HG03103 (cell line): ENCODE results near the gene HTATIP2.
"Not testable (repeated sequence)": the region's sequence is repeated elsewhere in the genome, so short reads cannot be mapped to it uniquely, and the experiment has no call there.

Experiments
- ATAC-seq: cut with Tn5 transposase; IDR thresholded peaks from one replicate; pipeline ENCODE4 v1.9.1; 2021; ENCODE audit warnings: low read depth; ENCODE audit not compliant: unreplicated experiment

HTATIP2 gene

DNA sequence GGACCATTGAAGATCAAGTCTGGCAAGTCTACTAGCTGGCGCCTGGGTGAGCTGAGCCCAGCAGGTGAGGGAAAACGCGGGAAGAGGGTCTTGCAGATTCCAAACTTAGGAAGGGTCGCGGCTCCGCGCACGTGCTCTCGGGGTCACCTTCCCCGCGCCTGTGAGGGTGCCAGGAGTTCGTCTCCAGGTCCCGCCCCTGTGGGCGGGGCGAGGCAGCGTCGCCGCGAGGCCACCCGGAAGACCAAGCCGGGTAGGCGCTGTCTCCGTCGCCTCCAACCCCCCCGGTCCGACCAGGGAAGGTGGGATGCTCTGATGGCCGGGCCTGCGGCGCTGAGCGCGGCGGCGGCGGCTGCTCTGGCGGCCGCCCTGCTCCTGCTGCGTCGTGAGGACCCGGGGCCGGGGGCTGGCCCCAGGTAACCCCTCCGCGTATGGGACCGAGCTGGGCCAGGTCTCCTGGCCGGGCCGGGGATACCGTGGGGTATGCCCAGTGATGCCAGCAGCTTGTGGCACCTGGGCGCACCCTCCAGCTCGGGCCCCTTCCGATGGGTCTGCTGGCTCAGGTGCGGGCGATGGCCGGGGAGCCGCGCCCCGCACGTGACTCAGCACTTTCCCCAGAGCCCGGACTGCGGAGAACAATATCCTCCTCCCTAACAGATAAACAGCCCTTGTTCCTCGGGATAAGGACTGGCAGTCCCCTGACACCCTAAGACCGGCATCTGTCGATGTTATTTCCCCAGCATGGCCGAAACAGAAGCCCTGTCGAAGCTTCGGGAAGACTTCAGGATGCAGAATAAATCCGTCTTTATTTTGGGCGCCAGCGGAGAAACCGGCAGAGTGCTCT is at the start of gene HTATIP2:
Gene HTATIP2 (plus strand): TSS at position 215 of the 841 bp plus-strand sequence. CDS start 524 bp downstream, at position 739.
- ATAC-seq, result peak; percentile 88

DNA sequence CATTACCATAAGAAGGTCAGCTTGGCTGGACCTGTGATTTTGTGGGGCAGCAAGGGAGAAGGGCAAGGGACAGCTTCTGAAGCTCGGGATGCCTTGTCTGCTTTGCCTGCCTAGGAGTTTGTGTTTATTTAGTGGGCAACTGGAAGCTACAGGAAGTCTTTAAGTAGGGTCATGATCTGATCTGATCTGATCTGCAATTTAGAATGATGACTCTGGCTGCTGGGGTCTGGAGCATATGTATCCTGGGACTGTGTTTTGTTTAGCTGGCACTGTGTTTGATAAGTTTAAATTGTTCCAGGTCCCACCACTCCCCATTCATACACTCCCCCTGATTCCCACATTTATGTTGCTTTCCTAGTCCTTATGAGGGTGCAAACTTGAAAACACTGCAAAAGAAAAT is 47.7 kb upstream of the HTATIP2 start:
- ATAC-seq, result no peak

DNA sequence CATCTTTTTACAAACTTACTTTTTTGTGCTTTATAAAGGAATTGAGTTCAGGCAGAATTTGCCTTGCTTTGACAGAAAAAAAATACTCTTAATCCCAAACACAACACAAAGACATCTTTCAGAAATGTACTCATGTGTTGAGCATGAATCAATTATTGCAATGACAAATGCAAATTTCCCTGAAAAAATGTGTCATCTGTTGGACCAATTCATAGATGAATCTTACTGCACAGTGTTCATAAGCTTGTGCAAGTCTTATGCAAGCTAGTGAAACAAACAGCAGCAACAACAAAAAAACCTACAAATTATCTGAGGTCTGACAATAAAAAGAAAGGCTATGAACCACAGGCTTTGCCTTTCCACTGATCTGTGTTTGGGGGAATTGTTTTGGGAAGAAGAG is 42.3 kb upstream of the HTATIP2 start:
- ATAC-seq, result no peak

DNA sequence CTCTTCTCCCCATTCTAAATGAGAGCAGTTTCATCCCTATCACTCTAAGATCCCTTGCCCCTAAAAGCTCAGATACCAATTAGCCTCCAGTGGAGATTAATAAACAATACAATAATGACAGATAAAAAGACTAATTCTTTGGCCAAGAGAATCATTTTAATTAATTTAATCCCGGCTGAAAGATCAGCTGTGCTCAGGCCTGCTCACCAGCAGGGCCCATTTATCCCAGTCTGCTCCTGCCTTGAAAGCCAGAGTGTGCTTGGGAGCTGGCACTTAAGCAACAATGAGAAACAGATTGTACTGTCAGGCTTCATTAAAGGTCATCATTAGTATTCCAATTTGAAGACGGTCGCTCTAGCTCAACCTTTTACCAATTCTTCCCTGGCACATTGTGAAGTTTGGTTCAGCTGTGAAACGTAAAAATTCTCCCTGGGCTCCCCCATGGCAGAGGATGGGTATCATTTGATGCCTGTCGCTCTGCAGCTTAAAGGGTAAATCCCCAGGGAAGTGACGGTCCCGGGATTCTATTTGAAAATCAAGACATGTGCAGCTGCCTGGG is 36.1 kb upstream of the HTATIP2 start:
- no peak for ATAC-seq

DNA sequence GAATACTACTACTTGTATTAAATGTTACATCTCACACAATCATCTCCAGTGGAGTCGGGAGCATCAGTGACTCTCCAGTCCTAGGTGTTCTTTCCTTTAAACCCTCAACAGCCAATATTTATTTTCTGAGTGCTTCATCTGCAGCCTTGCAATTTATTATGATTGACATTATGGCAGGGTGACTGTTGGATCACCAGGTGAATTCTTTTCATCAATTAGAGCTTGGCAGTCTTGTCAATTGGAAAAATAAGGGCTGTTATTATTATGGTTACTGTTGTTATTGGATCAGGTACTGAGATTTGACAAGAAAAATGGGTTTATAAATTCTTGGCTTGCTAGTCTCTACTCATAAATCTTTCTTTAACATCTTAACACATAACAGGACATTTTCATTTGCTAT is 27.5 kb upstream of the HTATIP2 start:
- ATAC-seq, result no peak

DNA sequence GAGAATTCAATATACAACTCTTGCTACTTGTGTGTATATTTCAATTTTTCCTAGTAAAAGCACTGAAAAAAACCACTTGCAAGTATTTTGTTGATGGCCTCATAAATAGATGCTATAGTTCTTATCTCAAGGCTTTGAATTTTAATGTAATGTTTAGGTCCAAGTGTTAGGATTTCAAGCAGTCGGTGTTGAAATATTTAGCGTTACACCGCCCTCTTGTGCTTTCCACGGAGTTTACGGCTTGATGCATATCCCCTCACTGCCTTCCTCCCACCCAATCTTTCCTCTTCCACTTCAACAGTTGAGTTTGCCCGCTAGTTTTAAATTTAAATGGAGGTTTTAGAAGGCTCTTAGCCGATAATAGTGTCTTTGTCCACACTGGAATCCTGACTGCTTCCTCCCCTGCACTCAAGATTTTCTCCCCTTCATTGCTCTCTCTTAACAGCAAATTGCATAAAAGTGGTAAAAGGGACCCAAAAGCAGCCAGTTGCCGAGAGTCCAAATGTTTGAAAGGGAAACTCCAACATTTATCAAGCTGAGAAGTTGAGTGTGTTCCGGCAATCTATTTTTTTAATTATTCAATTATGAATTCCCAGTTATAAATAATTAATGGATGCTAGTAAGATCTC is 25.9 kb upstream of the HTATIP2 start:
- ATAC-seq, result no peak

DNA sequence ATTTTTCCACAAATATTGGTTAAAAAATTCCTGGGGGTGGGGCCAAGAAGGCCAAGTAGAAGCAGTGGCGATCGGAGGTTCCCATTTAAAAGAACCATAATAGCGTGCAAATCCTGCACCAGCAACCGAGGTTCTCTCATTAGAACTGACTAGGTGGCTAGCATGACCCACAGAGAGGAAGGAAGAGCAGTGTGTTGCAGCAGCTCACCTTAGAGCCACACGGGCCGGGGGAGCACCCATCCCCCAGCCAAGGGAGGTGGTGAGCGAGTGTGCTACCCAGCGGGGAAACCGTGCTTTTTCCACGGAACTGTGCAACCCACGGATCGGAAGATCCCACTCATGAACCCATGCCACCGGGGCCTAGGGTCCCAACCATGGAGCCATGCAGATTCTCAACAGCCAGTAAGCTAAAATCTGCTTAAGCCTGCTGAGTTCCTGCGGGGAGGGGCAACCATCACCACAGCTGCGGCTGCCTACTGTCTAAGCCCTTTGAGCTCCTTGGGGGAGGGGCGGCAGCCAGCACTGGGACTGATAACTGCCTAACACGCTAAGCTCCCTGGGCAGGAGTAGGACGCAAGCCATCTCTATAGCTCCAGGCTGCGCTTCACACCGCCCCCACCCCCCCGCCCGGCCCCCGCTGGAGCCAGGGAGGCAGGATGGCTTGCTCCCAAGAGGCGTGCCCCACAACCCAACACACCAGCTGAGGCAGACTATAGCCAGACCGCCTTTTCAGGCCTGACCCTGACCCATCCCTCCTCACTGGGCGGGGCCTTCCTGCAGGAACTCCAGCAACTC is 21.0 kb upstream of the HTATIP2 start:
- no peak for ATAC-seq

DNA sequence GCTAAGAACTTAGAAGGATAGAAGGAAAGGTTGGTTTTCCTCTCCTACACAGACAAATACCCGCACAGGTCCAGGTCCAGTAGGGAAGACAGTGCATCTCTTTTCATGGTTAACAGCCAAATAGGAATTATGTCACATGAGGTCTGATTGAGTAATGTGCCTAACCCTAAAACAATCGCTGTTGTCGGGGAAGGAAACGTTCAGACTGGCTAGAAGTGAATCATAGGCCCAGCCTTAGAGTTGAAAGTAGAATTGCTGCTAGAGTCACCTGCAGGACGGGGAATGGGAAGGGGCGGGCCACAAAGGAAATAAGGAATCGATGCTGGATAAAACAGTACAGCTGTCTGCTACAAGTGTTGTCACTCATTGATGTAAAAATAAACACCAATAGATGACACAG is 12.4 kb upstream of the HTATIP2 start:
- no peak for ATAC-seq

DNA sequence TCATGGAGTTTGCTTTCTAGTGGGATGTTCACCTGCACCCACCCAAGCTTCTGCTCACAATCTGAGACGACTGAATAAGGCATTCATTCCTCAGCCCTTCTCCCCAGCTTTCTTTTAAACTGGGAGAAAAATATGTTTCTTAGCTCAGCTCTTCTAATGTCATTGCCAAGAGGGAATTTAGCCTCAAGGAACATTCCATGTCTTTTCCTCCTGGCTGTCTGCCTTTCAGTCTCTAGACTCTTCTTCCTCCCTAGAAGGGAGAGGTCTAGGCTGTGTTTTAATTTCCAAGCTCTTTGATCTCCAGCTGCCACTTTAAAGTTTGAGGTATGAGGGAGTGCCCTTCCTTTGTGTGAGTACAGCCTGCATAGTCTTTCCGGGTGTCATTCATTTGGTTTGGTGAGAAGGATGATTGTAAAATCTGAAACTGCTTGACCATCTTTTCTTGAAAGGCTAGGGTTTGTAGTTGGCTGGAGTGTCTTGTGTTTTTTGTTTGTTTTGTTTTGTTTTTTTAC is 11.7 kb upstream of the HTATIP2 start:
- no peak for ATAC-seq

DNA sequence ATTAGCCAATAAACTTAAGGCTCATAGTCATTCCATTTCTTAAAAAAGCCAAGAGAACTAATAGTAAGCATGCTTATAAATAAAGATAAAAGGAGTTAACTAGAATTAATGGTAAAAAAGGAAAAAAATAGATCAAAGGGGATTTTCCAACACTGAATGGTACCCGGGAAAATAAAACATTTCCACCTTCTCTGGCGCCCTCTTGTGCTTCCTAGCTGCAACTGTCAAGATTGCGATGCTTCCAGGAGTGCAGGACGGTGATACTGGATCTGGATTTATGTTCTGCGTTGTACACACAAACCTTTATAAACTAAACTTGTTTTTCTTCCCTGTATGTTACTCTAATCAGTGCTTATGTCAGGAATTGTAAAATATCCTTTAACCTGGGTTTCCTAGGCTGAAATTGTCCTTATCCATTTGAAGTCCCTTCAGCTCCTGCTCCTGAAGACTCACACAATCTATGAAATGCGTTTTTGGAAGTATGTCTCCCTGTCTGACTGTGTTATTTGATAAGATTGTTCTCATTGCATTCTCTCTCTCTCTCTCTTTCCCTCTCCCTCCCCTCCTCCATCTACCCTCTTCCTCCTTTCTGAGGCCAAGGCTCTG is 9.6 kb upstream of the HTATIP2 start:
- peak; percentile 46 for ATAC-seq

DNA sequence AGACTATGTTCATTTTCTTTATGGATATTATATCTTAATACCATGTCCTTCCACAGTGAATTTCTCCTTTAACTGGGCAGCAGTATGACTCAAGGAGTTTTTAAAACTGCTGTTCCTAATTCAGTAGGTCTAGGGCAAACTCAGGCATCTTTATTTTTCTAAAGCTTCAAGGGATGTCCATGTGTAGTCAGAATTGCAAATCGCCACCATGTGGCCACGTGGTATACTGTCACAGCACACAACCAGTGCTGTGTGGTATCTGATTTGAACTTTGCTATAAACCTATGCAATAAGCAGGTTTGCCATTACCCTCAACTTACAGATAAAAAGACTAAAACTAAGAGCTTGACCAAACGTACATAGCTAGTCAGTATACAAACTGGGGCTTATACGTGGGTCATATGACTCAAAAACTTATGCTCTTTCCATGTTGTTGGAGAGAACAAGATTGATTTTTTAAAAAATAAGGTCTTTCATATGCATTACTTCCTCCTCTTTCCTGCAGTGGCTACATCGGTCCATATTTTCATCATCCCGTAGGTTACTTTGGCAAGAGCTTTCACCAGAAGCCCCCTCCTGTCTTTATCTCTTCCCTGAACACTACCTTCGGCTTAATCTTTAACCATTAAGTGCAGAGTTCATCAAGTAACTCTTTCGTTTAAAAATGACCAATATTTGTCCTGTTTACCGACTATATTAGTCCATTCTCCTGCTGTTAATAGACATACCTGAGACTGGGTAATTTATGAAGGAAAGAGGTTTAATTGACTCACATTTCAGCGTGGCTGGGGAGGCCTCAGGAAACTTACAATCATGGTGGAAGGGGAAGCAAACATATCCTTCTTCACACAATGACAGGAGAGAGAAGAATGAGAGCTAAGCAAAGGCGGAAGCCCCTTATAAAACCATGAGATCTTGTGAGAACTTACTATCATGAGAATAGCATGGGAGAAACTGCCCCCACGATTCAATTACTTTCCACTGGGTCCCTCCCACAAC is 8.0 kb upstream of the HTATIP2 start:
- peak; percentile 86 for ATAC-seq

DNA sequence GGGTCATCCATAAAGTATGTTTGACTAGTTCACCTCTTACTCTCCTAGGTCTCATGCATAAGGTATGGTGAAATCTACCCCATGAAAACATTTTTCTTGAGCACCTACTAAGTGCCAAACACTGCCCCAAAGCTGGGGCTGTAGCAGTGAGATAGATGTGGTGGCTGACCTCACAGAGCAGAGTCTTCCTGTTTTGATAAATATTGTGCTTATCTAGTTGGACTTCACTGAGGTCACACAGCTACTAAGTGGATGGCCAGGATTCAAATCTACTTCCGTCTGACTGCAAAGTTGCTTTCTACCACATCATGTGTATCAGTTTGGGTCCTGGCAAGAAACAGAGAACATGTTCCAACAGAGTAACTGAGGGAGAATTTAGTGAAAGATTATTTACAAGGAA is 6.4 kb upstream of the HTATIP2 start:
- no peak for ATAC-seq

DNA sequence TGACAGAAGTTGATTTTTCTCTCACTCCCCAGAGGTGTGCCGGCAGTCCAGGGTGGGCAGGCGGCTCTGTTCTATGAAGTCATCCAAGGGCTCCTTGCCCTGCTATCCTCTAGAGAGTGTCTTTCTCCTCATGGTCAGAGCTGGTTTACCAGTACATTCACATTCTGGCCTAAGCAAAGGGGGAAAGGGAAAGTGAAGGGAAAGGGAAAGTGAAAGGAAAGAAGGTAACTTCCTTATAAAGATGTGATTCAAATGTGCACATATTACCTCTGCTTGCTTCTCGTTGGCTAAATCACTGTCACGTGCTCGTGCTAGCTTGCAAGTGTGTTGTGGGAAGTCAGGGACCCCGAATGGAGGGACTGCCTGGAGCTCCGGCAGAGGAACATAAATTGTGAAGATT is 2.9 kb upstream of the HTATIP2 start:
- ATAC-seq, result peak; percentile 33

DNA sequence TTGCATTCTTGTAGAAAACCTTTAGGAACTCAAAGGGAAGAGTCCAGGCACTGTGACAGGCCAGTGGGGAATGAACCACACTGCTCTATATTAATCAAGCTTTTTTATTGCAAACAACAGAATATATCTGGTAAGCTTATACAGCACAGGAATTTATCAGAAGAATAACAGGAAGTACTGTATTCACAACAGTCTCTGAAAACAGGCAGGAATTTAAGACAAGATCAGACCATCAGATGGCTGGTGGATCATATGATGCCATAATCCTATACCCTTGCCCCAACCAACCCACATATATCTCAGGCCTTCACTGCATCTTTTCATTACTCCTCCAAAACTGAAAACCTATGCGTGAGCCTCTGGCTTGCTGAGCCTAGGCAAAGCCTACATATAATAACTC is 1.0 kb upstream of the HTATIP2 start:
- no peak for ATAC-seq

DNA sequence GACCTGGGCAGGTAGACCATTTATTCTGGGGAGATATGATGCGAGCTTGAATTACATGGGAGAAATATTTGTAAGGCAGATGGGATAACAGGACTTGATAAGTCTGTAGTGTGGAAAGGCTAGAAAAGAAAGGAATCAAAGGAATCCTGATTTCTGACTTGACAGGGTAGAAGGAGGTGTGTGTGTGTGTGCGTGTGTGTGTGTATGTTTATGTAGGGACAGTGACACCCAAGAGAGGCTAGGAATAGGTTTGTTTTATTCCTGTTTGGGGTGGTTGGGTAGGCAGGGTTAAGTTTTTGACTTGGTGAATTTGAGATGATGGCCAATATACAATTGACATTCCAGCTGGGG is 390 bp upstream of the HTATIP2 start:
- ATAC-seq, result no peak

DNA sequence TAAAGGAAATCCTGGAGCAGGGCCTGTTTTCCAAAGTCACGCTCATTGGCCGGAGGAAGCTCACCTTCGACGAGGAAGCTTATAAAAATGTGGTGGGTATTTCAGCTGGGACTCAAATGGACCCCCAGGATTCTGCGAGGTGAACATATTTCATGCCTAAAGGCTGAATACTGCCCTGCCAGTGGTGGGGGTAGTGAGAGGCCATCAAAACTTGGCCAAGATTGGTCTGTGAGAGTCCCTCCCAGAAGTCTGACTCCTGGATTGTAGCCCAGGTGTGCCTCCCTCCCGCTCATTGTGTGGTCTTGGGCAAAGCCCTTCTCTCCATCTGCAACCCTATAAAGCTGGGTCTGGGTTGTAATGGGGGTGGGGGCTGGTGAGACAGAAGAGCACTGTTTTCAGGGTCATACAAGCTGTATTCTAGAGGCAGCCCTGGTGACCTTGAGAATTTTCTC is 853 bp downstream of the HTATIP2 start:
- no peak for ATAC-seq

DNA sequence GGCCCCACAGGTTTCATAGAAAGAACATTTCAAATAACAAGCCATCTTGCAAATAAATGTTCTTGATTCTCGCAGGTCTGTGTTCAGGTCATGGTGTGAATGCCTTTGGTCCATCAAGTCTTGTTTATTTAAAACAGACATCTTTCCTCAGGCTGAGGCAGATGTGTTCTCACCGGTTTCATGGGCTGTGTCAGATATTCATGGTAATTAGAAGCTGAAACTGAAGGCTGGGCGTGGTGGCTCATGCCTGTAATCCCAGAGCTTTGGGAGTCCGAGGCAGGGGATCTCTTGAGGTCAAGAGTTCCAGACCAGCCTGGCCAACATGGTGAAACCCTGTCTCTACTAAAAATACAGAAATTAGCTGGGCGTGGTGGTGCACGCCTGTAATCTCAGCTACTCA is 2.0 kb downstream of the HTATIP2 start:
- not testable (repeated sequence) for ATAC-seq

DNA sequence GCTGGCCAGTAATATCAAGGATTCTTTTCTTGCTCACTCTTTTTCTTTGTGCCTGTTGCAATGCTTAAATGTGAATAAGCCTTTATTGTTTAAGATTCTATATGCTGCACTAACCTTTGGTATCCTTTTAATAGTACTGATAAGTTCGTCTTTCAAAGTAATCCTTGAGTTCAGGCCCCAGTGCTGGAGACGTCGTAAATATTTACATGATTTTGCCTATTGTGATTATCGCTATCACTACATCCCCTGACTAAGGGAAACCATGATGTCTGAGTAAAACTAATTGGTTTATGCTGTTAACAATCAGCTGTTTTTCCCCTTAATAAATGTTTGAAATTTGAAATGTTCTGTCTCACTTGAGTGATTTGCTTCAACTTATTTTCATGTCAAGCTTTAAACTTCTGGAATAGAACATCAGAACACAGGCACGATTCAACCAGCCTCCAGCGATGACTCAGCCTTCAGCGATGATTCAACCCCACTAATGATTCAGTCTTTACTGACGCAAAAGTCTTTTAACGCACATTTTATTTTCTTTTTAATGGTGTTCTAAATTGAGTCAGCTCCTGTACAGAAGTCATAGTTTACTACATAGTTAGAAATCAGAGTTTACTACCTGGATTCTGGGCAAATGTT is 3.9 kb downstream of the HTATIP2 start:
- ATAC-seq, result no peak

DNA sequence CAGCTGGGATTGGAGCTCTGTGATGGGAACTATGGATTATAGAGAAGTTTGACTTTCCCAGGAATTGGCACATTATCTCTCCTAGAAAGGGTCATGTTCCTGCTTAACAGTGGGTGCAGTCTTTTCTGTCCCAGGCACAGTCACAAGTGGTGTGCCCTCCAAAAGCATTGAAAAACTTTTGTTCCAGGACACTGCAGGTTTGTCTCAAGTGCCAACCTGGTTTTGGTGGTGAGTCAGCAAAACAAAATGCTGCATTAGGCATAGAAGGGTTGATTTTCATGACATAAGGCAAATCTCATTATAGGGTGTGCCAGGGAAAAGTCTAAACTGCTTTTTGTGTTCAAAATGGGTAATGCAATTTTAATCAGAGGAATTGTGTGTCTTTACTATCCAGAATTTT is 4.9 kb downstream of the HTATIP2 start:
- no peak for ATAC-seq
